GM21447 (cell line): Measurements from ENCODE around the gene CALHM5.
"Not testable (repeated sequence)": the region's sequence is repeated elsewhere in the genome, so short reads cannot be mapped to it uniquely, and the experiment has no call there.

Experiments used
- ATAC-seq: cut with Tn5 transposase; IDR thresholded peaks from one replicate; pipeline ENCODE4 v1.9.1; 2021; ENCODE audit not compliant: unreplicated experiment

CALHM5 gene, protein sequence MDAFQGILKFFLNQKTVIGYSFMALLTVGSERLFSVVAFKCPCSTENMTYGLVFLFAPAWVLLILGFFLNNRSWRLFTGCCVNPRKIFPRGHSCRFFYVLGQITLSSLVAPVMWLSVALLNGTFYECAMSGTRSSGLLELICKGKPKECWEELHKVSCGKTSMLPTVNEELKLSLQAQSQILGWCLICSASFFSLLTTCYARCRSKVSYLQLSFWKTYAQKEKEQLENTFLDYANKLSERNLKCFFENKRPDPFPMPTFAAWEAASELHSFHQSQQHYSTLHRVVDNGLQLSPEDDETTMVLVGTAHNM

DNA sequence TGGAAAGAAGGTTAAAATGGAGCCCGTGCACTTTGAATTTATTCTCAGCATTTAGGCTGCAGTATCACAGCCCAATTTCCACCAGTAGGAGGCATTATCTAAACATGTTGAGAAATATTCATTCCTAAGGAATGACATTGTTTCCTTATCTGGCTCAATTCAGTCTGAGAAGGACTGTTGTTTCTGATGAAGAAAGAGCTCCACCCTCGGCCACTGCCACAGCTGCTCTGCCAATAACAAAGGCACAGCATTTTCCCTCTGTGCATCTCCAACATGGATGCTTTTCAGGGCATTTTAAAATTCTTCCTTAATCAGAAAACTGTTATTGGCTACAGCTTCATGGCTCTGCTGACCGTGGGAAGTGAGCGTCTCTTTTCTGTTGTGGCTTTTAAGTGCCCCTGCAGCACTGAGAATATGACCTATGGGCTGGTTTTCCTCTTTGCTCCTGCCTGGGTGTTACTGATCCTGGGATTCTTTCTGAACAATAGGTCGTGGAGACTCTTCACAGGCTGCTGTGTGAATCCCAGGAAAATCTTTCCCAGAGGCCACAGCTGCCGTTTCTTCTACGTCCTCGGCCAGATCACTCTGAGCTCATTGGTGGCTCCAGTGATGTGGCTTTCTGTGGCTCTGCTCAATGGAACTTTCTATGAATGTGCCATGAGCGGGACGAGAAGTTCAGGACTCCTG lies at the start of gene CALHM5:
CALHM5 (plus strand) TSS at position 216 of the 687 bp plus-strand sequence; CDS start at position 274, 58 bp downstream.
- no peak for ATAC-seq

DNA sequence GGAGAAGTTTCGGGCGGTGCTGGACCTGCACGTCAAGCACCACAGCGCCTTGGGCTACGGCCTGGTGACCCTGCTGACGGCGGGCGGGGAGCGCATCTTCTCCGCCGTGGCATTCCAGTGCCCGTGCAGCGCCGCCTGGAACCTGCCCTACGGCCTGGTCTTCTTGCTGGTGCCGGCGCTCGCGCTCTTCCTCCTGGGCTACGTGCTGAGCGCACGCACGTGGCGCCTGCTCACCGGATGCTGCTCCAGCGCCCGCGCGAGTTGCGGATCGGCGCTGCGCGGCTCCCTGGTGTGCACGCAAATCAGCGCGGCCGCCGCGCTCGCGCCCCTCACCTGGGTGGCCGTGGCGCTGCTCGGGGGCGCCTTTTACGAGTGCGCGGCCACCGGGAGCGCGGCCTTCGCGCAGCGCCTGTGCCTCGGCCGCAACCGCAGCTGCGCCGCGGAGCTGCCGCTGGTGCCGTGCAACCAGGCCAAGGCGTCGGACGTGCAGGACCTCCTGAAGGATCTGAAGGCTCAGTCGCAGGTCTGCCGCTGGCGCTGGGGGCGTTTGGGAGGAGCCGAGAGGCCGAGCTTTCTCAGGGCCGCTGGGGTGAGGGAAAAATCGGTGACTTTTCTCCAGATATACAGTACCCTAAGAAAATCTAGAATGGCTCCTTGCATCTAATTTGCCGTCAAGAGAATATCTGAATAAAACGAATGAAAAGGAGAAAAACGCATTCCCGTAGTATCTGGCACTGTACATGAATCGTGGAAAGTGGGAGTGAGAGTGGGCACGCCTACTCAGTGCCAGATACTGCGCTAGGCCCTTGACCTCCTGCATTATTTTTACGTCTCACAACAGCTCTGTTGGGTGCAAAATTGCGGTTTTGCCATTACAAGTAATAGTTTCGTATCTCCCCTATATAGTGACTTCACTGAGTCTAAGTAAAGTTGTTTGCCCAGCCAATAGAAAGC lies 49.2 kb upstream of the CALHM5 start:
- ATAC-seq = peak; percentile 69

DNA sequence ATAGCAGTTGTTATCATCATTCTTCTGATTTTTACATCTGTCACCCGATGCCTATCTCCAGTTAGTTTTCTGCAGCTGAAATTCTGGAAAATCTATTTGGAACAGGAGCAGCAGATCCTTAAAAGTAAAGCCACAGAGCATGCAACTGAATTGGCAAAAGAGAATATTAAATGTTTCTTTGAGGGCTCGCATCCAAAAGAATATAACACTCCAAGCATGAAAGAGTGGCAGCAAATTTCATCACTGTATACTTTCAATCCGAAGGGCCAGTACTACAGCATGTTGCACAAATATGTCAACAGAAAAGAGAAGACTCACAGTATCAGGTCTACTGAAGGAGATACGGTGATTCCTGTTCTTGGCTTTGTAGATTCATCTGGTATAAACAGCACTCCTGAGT lies 48.1 kb upstream of the CALHM5 start:
- ATAC-seq = no peak

DNA sequence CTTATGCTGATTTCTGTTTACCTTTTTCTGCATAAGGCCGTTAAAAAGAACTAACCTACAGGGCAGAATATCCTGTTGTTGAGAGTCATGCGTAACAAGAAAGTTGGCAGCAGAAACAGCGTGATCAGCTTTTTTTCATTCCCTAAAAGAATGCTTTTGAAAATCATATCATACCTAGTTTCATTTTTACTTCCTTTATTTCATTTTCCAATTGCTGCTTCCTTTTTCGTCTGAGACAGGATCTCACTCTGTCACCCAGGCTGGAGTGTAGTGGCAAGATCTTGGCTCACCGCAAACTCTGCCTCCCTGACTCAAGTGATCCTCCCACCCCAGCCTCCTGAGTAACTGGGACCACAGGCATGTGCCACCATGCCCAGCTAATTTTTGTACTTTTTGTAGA lies 46.2 kb upstream of the CALHM5 start:
- no peak for ATAC-seq

DNA sequence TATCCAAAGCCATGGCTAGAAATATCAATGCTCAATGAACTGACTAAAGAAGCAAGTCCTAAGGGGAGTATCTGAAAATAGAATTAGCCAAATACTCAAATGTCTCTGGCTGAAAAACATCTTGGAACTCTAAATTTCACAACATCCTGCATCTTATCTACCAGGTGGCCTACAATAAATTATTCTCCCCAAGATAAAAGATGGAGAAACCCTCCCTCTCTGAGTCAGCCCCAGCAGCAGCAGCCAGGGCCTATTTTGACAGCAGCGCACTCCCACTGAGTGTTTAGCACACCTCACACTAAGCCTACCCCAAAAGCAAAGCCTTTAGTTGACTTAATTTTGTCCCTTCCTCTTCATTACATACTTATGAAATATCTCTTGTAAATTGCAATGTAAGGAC lies 44.3 kb upstream of the CALHM5 start:
- ATAC-seq = no peak

DNA sequence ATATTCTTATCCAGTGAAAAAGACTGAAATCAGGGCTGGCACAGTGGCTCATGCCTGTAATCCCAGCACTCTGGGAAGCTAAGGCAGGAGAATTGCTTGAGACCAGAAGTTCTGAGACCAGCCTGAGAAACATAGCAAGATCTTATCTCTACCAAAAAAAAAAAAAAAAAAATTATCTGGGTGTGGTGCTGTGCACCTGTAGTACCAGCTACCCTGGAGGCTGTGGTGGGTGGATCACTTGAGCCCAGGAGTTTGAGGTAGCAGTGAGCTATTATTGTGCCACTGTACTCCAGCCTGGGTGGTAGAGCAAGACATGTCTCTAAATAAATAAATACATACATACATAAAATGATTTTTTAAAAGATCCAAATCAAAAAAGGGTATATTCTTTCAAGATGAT lies 43.9 kb upstream of the CALHM5 start:
- ATAC-seq = no peak

DNA sequence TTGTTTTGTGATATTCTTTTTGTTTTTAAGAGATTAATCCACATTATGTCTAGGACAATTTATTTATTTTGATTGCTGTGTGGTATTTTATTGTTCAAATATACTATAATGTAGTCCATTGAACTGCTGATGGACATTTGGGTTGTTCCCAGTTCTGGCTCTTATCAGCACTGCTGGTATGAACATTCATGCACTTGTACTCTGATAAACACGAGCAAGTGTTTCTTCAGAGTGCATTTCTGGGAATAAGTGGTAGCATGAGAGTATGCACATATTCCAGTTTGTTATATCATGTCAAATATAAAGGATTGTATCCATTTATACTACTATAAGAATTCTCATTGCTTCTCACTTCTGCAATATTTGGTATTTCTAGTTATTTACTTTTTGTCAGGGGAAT lies 43.1 kb upstream of the CALHM5 start:
- no peak for ATAC-seq

DNA sequence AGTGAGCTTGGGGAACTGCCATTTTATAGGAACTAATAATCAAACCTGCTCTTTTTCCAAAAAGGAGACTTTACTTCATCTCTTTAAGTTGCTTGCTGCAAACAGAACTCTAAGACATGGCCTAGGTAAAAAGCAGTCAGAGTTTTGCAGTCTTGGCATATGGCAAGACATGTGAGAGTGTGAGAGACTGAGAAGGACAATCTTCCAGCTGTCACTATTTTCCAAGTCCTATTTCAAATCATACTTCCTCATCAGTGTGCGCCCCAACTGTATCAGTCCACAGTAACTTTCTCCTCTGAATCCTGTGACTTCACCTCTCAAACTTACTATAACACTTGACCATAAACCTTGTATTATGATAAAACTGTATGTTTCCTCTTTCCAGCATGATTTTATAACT lies 39.9 kb upstream of the CALHM5 start:
- ATAC-seq = no peak

DNA sequence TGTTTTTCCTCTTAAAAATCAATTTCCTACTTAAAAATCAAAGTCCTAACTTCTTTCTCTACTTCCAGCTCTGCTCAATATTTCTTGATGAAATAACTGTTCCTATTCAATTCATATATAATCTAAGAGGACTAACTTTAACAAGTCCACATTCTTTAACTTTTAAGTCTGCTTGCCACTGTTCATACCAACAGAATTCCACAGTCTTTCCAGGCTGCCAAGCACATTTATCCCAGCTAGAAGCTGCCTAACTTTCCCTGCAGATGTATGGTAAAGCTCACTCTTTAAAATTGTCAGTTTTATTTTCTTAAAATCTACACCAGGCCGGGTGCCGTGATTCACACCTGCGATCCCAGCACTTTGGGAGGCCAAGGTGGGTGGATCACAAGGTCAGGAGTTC lies 38.7 kb upstream of the CALHM5 start:
- no peak for ATAC-seq

DNA sequence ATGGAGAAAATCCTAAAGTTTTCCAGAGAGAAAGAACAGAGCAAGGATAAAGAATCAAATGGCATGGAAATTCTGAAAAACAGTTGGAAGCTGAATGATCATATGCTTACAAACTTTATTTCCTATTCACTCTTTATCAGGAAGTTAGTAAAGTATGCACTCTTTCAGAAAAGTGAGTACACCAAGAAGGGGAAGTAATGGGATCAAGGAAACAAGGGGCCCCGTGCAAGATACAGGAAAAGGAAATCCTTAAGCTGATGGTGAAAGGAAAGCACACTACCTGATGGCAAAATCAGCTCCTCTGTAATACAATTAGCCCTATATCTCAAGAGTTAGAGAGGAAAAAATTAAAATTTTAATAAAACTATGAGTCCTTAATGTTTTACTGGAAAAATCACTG lies 36.3 kb upstream of the CALHM5 start:
- no peak for ATAC-seq

DNA sequence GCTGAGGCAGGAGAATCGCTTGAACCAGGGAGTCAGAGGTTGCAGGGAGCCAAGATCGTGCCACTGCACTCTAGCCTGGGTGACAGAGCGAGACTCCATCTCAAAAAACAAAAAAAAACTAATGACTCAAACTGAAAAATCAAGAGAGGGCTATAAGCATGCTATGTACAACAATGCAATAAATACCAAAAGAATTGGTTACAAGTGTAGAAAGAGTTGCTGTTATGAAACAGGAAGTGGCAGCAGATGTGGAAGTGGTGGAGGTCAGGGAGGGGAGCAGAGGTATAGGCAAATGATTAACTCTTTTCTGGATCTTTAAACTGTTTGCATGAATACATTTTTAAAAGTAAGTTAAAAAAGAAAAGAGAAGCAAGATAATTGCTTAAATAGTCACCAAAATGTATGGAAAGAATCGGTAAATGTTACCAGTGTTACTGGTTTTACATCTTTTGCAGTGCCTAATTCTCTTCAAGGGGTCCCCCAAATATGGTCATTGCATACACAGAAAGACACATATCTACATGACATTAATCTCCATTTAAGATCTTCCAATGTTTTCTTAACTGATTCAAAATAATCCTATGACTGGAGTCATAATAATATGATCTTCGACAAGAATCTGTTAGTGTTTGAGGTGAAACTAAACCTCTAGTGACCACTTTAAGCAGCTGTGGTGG lies 35.3 kb upstream of the CALHM5 start:
- ATAC-seq = peak; percentile 100

DNA sequence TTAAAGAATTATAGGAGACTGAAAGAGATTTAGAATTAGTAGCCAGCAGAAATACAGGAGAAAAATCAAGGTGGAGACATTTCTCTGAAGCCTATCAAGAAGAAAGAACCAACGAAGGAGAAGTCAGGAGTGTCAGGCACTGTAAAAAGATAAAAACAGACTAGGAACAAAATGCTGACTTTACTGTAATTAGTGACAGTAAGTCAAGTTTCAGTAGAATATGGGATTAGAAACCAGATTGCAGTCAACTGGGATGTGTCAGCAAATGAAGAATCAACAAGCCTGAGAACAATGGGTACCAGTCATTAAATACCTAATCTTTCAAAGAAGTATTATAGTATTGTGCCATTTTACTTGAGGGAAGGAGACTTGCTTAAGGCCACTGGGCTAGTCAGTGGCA lies 28.7 kb upstream of the CALHM5 start:
- ATAC-seq = no peak

DNA sequence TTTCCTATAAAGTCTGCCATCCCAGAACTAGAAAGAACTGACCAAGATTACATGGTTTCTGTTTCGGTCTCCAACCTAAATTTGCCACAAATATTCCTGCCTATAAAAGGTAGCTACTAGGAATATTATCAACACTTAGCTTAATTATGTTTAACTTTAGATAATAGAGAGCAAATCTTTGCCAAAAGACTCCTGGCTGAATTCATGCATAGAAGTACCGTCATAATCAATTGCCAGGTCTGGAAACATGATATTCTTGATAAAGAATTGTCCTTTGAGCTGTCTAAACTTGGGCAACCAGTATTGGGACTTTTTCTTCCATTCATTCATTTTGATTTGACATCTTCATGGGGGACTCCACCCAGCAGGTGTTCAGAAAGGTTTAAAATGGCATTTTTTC lies 27.8 kb upstream of the CALHM5 start:
- no peak for ATAC-seq

DNA sequence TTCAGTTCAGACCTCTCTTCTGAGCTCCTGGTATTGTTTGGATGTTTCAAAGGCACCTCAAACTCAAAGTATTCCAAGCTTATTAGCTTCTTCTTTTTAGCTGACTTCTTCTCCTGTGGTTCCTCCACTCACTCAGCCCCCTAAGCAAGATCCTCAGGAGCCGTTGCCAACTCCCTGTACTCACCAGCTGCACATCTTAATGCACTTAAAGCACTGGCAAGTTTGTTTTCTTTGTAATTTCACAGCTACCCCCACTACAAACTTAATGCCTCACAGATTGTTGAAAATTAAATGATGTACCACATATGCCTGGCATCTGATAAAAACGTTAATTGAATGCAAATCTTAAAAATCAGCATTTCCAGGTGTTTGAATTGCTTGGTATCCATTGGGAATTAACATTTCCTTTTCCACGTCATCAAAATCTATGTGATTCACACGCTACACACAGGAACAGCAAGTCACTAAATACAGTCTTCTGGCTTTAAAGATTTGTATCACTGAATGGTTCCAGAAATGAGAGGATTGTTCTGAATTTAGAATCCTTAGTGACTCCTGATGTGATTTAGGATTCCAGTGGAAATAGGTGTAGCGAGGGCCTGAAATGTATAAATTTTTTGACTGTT lies 25.8 kb upstream of the CALHM5 start:
- ATAC-seq = no peak

DNA sequence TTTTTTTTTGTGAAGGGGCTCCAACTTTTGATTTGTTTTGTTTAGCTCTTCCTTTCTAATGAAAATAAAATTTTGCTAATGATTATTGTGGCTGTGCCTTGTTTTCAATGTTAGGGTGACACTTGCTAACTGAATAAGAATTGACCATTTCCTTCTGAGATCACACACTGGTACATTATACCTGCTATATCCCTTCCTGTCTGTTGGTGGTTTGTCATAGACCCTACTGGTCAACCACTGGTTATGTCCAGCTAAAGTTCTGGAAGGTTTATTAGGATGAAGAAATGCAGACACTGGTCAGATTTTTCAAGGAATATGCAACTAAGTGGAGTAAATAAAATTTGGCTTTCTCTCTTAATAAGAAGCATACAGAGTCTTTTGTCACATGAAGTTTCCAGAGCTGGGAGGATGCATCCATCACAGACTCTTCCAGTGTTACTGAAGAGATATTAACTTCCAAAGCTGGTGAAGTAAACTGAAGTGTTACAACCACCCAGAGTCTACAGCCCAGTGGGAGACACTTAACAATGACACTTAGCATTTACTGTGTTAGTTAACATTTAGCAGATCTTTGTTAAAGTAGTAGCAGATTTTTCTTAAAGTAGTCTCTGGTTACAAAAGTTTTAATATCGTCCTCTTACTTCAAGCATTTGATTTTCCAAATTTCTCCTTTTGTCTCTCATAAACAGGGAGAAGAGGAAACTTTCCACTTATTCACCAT lies 19.7 kb upstream of the CALHM5 start:
- no peak for ATAC-seq

DNA sequence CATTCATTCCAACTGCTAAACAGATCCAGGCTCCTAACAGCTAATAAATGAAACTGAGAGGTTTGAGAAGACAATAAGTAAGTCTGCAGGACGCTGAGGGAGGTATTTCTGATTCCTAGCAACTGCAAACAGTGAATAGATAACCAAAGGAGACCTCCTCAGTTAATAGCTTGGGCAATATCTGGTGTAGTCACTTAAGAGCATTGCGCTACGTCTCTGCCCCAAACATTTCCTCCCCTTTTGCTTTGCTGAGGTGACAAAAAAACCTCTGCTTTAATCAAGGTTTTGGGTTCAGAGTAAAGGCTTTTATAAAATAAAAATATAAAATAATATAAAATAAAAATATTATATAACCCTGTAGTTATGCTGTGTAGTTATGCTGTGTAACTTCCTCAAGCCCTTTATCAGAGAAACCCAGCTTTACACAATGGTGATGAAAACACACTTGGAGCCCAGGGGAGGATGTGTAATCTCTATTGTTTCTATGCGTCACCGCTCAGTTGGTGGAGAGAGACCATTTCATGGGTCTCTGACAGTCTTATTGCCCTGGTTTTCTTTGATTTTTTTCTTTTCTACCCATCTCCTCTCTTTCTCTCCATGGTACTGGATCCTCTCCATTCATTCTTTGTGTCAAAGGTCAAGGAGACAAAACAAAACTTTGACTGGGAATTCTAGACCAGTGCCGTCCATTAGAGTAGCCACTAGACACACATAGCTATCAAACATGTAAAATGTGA lies 18.9 kb upstream of the CALHM5 start:
- no peak for ATAC-seq

DNA sequence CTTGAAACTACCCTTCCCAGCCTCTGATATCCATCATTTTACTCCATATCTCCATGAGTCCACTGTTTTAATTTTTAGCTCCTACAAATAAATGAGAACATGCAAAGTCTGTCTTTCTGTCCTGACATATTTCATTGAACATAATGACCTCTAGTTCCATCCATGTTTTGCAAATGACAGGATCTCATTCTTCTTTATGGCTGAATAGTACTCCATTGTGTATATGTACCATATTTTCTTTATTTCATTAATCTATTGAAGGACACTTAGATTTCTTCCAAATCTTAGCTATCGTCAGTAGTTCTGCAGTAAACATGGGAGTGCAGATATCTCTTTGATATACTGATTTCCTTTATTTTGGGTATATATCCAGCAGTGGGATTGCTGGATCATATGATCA lies 16.3 kb upstream of the CALHM5 start:
- ATAC-seq = not testable (repeated sequence)

DNA sequence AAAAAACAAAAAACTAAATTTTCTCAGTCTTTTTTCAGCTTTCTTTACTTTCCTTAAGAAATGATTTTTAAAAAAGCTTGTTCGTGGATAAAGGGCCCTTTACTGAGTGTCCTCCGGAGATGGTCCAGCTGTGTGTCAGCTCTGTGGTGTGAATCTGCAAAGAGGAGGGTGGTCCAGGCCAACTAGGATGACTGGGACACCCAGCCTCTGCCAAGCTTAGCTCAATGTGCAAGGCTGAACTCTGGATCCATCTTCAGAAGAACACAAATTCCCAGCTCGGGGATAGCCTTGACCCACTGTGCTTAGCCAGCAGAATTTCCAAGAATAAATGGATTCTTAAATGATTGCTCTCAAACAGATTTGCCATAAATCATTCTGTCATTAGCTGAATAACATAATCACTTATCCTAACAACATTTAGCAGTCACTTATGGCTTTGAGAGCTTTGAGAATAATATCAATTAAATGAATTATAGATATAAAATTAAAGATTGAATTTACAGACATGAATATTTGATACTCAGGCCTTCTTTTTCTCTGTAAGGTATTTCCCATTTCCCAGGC lies 14.2 kb upstream of the CALHM5 start:
- no peak for ATAC-seq

DNA sequence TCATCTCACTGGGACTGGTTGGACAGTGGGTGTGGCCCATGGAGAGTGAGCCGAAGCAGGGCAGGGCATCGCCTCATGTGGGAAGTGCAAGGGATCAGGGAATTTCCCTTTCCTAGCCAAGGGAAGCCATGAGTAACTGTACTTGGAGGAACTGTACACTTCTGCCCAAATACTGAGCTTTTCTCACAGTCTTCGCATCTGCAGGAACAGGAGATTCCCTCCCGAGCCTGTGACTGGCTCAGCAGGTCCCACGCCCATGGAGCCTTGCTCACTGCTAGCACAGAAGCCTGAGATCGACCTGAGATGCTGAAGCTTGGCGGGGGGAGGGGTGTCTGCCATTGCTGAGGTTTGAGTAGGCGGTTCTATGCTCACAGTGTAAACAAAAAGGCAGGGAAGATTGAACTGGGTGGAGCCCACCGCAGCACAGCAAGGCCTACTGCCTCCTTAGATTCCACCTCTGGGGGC lies 10.4 kb upstream of the CALHM5 start:
- ATAC-seq = no peak
